ENCODE data around the gene MYH15.

MYH15 gene

GRCh38 chr3:108527817-108528216 is 17.4 kb upstream of the MYH15 start:
- H3K27me3 Mint-ChIP-seq (ENCODE audit: low read depth, poor library complexity) = peaks cover 3% of the 10 kb centered on the region
- H3K36me3 Mint-ChIP-seq (ENCODE audit: low read depth) = no peaks in the 10 kb centered on the region
- TF ChIP-seq CTCF (IDR thresholded peaks at IDR 0.05) = no peak
- H3K4me1 Mint-ChIP-seq = peaks cover 22% of the 10 kb centered on the region
- no peak for DNase-seq
- H3K4me3 Mint-ChIP-seq = no peak overlapping the region
- no peaks in the 10 kb centered on the region for H3K9me3 Mint-ChIP-seq
- H3K27ac Mint-ChIP-seq = no peak overlapping the region

DNA sequence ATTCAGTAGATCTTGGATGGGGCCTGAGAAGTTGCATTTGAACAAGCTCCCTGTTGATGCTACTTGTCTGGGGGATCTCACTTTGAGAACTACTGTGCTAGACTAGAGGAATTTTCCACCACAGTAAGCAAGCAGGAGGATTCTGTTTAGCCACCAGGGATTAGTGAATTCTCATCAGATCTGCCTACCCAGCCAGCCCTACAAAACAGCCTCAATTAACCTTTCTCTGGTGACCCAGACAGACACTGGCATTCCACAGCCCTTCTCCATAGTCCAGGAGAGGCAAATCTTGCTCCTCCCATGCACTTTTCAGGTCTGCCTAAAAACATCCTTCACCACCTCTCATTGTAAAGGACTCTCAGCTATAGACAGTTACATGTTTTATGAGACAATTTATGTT is 16.7 kb upstream of the MYH15 start:
- Mint-ChIP-seq H3K27me3 (ENCODE audit: low read depth, poor library complexity) (peaks cover 3% of the 10 kb centered on the region), H3K9me3 (no peaks in the 10 kb centered on the region), H3K4me1 (peaks cover 22% of the 10 kb centered on the region), H3K4me3 (no peak overlapping the region), H3K27ac (peak overlapping the region; percentile 73), H3K36me3 (ENCODE audit: low read depth) (no peaks in the 10 kb centered on the region)
- TF ChIP-seq CTCF (IDR thresholded peaks at IDR 0.05) = no peak
- DNase-seq = peak; percentile 4

- H3K4me3 Mint-ChIP-seq = no peak overlapping the region
- no peak overlapping the region for H3K27ac Mint-ChIP-seq
- no peak for TF ChIP-seq CTCF (IDR thresholded peaks at IDR 0.05)
- no peaks in the 10 kb centered on the region for H3K9me3 Mint-ChIP-seq
- peaks cover 3% of the 10 kb centered on the region for H3K27me3 Mint-ChIP-seq (ENCODE audit: low read depth, poor library complexity)
- no peak for DNase-seq
- H3K36me3 Mint-ChIP-seq (ENCODE audit: low read depth) = no peaks in the 10 kb centered on the region
- peaks cover 22% of the 10 kb centered on the region for H3K4me1 Mint-ChIP-seq
Measured at GRCh38 chr3:108525971-108526370, 15.6 kb upstream of the MYH15 start.

- TF ChIP-seq CTCF (IDR thresholded peaks at IDR 0.05) = no peak
Measured at GRCh38 chr3:108525256-108525655, 14.9 kb upstream of the MYH15 start.

GRCh38 chr3:108524537-108524936 is 14.1 kb upstream of the MYH15 start:
- Mint-ChIP-seq H3K9me3 (no peaks in the 10 kb centered on the region), H3K27me3 (ENCODE audit: low read depth, poor library complexity) (peaks cover 3% of the 10 kb centered on the region), H3K27ac (no peak overlapping the region), H3K4me1 (peaks cover 22% of the 10 kb centered on the region), H3K4me3 (no peak overlapping the region), H3K36me3 (ENCODE audit: low read depth) (no peaks in the 10 kb centered on the region)
- TF ChIP-seq CTCF (IDR thresholded peaks at IDR 0.05) = no peak
- no peak for DNase-seq

More at GRCh38 chr3:108525256-108525655, 14.9 kb upstream of the MYH15 start:
- Mint-ChIP-seq H3K36me3 (ENCODE audit: low read depth) (no peaks in the 10 kb centered on the region), H3K27me3 (ENCODE audit: low read depth, poor library complexity) (peaks cover 3% of the 10 kb centered on the region), H3K27ac (no peak overlapping the region), H3K9me3 (no peaks in the 10 kb centered on the region), H3K4me3 (no peak overlapping the region), H3K4me1 (peaks cover 22% of the 10 kb centered on the region)
- DNase-seq = no peak

DNA sequence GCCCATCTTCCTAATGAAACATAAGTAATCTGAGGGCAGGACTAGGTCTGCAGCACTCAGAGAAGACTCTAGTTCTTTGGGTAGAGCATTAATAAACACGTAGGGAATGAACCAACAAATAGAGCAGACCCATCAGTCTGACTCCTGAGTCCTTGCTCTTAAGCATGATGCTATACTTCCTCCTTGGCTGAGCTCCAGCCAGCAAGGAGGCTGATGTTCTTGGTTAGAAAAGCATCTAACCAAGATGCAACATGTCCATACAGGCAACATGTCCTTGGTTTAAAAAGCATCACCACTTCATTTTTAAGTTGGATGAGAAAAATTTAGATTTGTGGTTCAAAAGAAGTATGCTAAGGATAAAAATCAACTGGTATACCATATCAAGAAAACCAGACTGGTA is 8.5 kb upstream of the MYH15 start:
- H3K4me3 Mint-ChIP-seq = no peak overlapping the region
- no peaks in the 10 kb centered on the region for H3K27me3 Mint-ChIP-seq (ENCODE audit: low read depth, poor library complexity)
- H3K9me3 Mint-ChIP-seq = no peaks in the 10 kb centered on the region
- no peaks in the 10 kb centered on the region for H3K36me3 Mint-ChIP-seq (ENCODE audit: low read depth)
- no peaks in the 10 kb centered on the region for H3K4me1 Mint-ChIP-seq
- no peak overlapping the region for H3K27ac Mint-ChIP-seq
- DNase-seq = no peak
- TF ChIP-seq CTCF (IDR thresholded peaks at IDR 0.05) = no peak
